ENCODE results near the gene CACNA2D4. TPM values are rescaled to one million over a fixed set of nuclear protein-coding genes. Genes with fewer than 3 reads are reported as not detected.

The CACNA2D4 gene
- polyA plus RNA-seq, 10 donors: 1.3 to 4.4 (median 2.2) TPM

GRCh38 chr12:1933342-1934051 is 15.0 kb upstream of the CACNA2D4 start:
- DNase-seq: no peak

DNA sequence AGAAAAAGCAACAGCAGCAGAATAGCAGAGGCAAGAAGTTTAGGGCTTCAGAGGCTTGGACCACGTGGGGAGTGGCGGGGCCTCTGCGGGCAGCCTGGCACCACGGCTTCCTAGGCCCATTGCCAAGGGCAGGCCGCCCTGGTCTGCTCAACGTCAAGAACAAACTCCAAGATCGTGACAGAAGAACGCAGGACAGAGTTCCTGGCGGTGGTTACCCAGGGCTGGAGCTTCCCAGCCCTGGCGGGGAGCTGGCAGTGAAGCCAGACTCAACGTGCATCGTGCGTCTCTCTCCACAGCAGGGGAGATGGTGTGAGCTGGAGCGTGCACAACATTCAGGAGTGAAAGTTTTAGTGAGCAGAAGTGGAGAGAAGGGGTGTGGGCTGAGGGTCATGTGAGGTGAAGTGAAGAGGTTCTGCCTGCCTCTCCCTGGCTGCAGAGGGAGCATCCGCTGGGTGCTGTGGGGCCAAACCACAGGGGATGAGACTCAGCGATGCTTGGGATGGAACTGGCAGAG is 13.9 kb upstream of the CACNA2D4 start:
- no peak for DNase-seq

DNA sequence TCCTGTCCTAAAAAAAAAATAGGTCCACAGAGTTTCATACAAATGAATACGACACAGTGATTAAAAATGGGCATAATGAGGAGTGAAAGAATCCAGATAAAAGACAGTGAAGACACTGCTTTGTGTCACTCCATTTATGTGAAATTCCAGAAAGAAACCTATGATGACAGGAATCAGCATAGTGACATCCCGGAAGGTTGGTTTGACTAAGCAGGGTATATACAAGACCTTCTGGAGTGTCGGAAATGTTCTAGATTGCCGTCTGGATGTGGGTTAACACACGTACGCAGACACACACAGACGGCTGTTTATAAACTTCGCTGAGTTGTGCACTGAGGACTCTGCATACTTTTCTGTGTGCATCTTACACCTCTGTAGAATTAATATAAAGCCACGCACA is 13.2 kb upstream of the CACNA2D4 start:
- no peak for DNase-seq

DNA sequence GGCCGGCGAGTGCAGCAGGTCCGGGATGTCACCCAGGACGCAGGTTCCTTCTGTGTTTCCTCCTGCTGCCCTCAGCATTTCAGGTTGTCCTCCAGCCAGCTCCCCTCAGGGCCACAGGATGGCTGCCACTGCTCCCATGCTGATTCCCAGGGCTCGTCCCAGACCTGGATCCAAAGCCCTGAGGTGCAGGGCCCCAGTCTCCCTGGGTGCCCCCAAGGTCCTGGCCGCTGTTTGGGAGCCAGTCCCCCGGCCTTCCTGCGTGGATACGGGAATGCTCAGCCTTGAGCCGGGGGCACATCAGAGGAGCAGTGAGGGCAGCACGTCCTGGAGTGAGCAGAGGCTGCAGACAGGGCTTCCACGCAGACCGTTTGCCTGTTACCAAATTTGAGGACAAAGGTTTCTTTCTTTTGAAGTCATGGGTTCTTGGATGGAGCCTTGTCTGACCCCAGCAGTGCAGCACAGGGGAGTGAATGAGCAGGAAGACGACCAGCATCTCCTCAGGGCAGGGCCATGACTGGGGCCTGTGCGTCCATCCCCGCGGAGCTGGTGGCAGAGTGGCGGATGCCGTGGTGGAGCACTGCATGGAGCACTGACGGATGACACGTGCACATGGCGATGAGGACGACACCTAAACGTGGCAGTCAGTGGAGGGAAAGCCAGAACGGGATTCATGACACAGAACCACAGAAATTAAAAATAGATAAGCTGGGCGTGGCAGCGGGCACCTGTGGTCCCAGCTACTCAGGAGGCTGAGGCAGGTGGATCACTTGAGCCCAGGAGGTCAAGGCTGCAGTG is 12.5 kb upstream of the CACNA2D4 start:
- DNase-seq: no peak

- no peak for DNase-seq
Observed at GRCh38 chr12:1929985-1930802, 11.7 kb upstream of the CACNA2D4 start.

GRCh38 chr12:1929241-1929984 is 11.0 kb upstream of the CACNA2D4 start:
- DNase-seq: no peak

DNA sequence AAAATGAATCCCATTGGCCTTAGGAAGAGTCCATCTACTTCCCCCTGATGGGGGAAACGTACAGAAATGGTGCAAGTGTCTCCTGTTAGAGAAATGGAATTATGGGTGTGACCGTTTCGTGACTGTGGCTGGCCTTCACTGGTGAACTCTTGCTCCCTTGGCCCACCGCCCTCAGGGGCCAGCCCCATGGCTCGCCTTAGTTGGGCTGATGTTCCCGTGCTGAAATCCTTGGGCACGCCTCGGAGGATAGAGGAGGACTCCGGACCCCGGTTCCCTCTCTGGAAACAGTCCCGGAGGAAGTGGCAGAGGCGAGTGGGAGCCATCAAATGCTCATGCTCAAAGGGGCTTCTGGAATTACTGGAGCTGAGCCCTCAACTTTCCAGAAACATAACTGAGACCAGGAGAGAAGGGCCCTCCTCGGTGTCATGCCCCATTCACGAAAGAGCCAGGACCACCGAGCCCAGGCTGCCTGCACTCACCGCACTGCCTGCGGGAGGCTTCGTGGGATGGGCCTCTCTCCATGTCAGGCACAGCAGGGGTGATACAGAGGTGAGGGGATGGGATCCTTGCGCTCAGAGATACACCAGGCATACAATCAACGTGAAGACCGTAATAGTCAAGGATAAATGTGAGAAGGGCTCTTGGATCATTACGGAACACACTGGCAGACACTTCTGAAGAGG is 10.1 kb upstream of the CACNA2D4 start:
- no peak for DNase-seq

GRCh38 chr12:1927751-1928351 is 9.4 kb upstream of the CACNA2D4 start:
- DNase-seq: no peak

DNA sequence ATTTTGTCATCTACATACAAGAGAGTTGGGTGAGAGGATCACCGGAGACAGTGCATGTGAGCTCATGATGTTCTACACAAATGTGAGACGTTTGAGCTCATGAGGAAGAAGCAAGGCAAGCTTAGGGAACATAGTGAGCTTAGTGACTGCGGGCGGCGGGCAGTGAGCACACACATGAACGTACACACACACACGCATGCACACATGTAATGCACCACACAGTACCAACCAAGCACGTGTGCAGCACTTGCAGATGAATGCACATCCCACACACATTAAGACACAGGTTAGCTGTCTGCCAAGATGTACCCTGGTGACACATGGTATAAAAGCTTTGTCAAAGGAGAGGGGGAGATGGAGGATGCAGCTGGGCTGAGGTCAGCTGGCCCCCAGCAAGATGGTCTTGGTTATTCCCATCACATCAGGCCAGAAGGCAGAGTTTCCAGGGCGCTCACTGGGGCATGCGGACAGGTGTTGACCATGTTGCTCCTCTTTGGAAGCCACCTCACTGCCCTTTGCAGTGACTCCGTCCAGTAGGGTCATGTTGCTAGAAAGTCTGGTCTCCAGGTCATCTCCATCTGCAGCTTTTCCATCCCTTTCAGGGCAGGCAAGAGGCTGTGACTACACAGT is 8.7 kb upstream of the CACNA2D4 start:
- DNase-seq: no peak

- DNase-seq: no peak
Observed at GRCh38 chr12:1926251-1926657, 7.8 kb upstream of the CACNA2D4 start.

DNA sequence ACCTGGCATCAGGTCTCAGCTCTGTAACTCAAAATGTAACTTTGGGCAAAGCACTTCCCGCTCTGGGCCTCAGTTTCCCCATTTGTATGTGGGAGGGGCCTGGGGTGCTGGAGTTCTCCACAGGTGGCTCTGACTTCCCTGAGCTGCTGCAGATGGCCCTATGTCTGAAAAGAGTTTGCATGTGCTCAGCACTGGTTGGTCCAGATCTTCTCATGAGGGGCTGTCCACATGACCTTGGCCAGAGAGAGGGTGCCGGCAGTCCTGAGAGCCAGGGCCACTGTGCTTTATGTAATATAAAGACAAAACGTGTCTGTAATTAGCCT is 7.2 kb upstream of the CACNA2D4 start:
- no peak for DNase-seq

GRCh38 chr12:1924996-1925683 is 6.7 kb upstream of the CACNA2D4 start:
- no peak for DNase-seq

DNA sequence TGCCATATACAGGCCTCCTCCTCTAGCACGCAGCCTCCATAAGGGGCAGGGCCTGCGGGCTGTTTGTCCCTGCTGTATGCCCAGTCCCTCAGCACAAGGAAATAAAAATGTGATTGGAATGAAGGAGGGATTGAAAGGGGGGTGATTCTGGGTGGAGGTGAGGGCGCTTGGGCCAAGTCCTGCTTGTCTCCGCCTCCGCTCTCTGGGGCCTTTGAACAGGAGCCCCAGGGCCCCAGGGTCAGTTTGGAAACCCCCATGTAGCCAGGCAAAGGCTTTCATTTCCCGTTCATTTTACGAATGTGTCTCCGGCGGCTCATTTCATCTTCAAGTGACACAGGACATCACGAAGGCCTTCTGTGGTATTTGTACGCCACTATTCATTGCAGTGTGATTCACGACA is 4.5 kb upstream of the CACNA2D4 start:
- DNase-seq: no peak

- DNase-seq: no peak
Observed at GRCh38 chr12:1922075-1922709, 3.7 kb upstream of the CACNA2D4 start.

- no peak for DNase-seq
Observed at GRCh38 chr12:1920971-1921370, 2.5 kb upstream of the CACNA2D4 start.

GRCh38 chr12:1920436-1920835 is 2.0 kb upstream of the CACNA2D4 start:
- DNase-seq: no peak

DNA sequence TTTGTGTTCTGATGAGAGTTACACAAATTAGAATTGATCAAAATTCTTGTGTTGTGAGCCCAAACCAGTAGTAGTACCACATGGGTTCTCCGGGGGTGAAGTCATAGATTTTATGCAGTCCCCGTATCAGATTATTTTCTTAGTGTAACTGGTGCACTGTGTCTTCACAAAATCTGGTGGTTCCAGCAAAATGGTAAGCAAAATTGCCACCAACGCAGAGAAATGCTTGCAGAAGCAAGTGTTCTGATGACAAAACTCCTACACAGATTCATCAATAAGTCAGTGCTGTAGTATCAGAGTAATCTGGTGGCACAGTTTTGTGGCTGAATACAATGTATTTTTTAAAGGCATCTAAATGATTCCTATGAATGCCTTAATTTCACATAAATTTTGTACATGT is 1.3 kb upstream of the CACNA2D4 start:
- no peak for DNase-seq

- no peak for DNase-seq
Observed at GRCh38 chr12:1919284-1919683, 832 bp upstream of the CACNA2D4 start.

DNA sequence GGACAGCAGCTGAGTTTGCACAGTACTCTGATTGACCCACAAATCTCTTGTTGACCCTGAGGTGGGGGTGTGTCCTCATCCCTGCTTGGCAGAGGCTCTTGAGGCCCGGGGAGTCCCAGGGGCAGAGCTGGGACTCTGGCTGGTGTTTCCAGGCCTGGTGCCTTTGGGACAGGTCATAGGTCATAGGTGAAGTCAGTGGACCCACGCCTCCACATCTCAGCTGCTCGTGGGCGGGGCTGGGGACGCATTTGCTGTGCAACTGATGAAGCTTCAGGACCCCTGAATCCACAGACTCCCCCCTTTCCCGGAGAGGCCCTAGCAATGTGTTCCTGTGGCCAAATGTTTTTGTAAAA is 408 bp upstream of the CACNA2D4 start:
- no peak for DNase-seq

All from muscle of back (tissue), 11 donors.